Endothelial cell of hepatic sinusoid (primary cell): Measurements from ENCODE around the gene MYF6.

Experiments used
- in situ Hi-C: cut with HindIII; loops from 2 replicates; pipeline ENCODE4 v1.10.0; 2017; ENCODE audit warnings: low sequenced_read_pairs

MYF6 gene

GRCh38 chr12:80754274-80754673 is 46.8 kb downstream of the MYF6 start:
- in situ Hi-C loops, result no loop called here

GRCh38 chr12:80756875-80757274 is 49.4 kb downstream of the MYF6 start:
- in situ Hi-C loops, result no loop called here
